IMR-90 (cell line): ENCODE measurements around the gene NAA11. TPM values are rescaled to one million over a fixed set of nuclear protein-coding genes. Genes with fewer than 3 reads are reported as not detected.

Experiments
- ATAC-seq: fragments of 200-7000 bp; cut with Tn5 transposase; 2 replicates; pipeline ENCODE4 v1.9.1; 2020; ENCODE audit warnings: low read depth, mild to moderate bottlenecking, moderate library complexity
- BruUV-seq: library from RNA; stranded (reverse); fragments of 400-500 nt; replicated peaks from 2 replicates; lab custom pipeline; 2021; lab: Mats Ljungman, UMichigan
- CTCF ChIA-PET: fragments of 300-600 bp; formaldehyde crosslinking; extraction: SDS; loops from one replicate; lab custom pipeline; 2021; ENCODE audit warnings: antibody characterized with exemption; lab: Yijun Ruan, JAX
- POLR2A ChIA-PET: fragments of 300-600 bp; sonication (Branson Sonifier 250); formaldehyde crosslinking; loops from one replicate; lab custom pipeline; 2022; ENCODE audit warnings: antibody characterized with exemption; ENCODE audit not compliant: unreplicated experiment; lab: Charles Lee
- DNase-seq: peaks from one replicate; pipeline ENCODE4 v3.0.0; 2013
- H2AFZ ChIP-seq: replicated peaks from 2 replicates; pipeline ENCODE3; 2013; ENCODE audit warnings: low read length, mild to moderate bottlenecking; ENCODE audit not compliant: poor library complexity
- H2AK5ac ChIP-seq: 2 replicates; pipeline ENCODE4 v1.6.1; 2013; ENCODE audit warnings: low read depth, low read length, inconsistent platforms
- H2AK9ac ChIP-seq: replicated peaks from 2 replicates; pipeline ENCODE3; 2013; ENCODE audit warnings: mild to moderate bottlenecking, low read depth, low read length, moderate library complexity; ENCODE audit not compliant: poor library complexity
- H2BK120ac ChIP-seq: 2 replicates; pipeline ENCODE4 v1.6.1; 2013; ENCODE audit warnings: low read depth, low read length, inconsistent platforms
- H2BK15ac ChIP-seq: 3 replicates; pipeline ENCODE4 v1.6.1; 2013; ENCODE audit warnings: low read depth, low read length, inconsistent platforms
- H2BK20ac ChIP-seq: 2 replicates; pipeline ENCODE4 v1.6.1; 2013; ENCODE audit warnings: low read depth, mild to moderate bottlenecking, inconsistent platforms, low read length, moderate library complexity
- H2BK5ac ChIP-seq: 2 replicates; pipeline ENCODE4 v1.6.1; 2013; ENCODE audit warnings: mild to moderate bottlenecking, low read depth, low read length, inconsistent platforms; ENCODE audit not compliant: poor library complexity, severe bottlenecking
- H3K14ac ChIP-seq: replicated peaks from 2 replicates; pipeline ENCODE4 v1.6.1; 2013; ENCODE audit warnings: low read depth, low read length, inconsistent platforms
- H3K18ac ChIP-seq: 2 replicates; pipeline ENCODE4 v1.6.1; 2013; ENCODE audit warnings: low read depth, low read length, control low read depth
- H3K23ac ChIP-seq: 2 replicates; pipeline ENCODE4 v1.6.1; 2013; ENCODE audit warnings: low read depth, low read length, inconsistent platforms
- H3K27ac ChIP-seq: 2 replicates; pipeline ENCODE4 v1.5.1; 2013; ENCODE audit warnings: mild to moderate bottlenecking, control low read depth, low read length; ENCODE audit not compliant: insufficient read depth
- H3K27me3 ChIP-seq: 2 replicates; pipeline ENCODE4 v1.6.1; 2013; ENCODE audit warnings: low read length; ENCODE audit not compliant: control insufficient read depth, insufficient read depth
- H3K36me3 ChIP-seq: 2 replicates; pipeline ENCODE4 v1.6.1; 2013; ENCODE audit warnings: low read length, mixed read lengths; ENCODE audit not compliant: control insufficient read depth, insufficient read depth
- H3K4ac ChIP-seq: 2 replicates; pipeline ENCODE4 v1.6.1; 2013; ENCODE audit warnings: low read depth, low read length, inconsistent platforms
- H3K4me1 ChIP-seq: 2 replicates; pipeline ENCODE4 v1.6.1; 2013; ENCODE audit warnings: low read length, mixed read lengths; ENCODE audit not compliant: control insufficient read depth, insufficient read depth
- H3K4me2 ChIP-seq: 2 replicates; pipeline ENCODE4 v1.6.1; 2013; ENCODE audit warnings: low read depth, mild to moderate bottlenecking, control low read depth, low read length, moderate library complexity
- H3K4me3 ChIP-seq: 2 replicates; pipeline ENCODE4 v1.5.1; 2013; ENCODE audit warnings: low read depth, mild to moderate bottlenecking, control low read depth, low read length, moderate library complexity; ENCODE audit not compliant: insufficient read depth
- H3K56ac ChIP-seq: 2 replicates; pipeline ENCODE4 v1.6.1; 2013; ENCODE audit warnings: low read length, inconsistent platforms; ENCODE audit not compliant: insufficient read depth; ENCODE audit errors: extremely low read depth
- H3K79me1 ChIP-seq, 2 experiments: 2 replicates each; pipeline ENCODE4 v1.6.1; 2013; ENCODE audit warnings: low read length in 2 of 2, inconsistent platforms in 1 of 2, low read depth in 1 of 2
- H3K9ac ChIP-seq: 2 replicates; pipeline ENCODE4 v1.6.1; 2013; ENCODE audit warnings: low read depth, low read length, control low read depth
- H3K9me1 ChIP-seq: 2 replicates; pipeline ENCODE4 v1.6.1; 2013; ENCODE audit warnings: low read length, inconsistent platforms; ENCODE audit not compliant: insufficient read depth
- H3K9me3 ChIP-seq: 2 replicates; pipeline ENCODE4 v1.6.1; 2013; ENCODE audit warnings: low read length; ENCODE audit not compliant: control insufficient read depth, insufficient read depth
- H4K20me1 ChIP-seq: 2 replicates; pipeline ENCODE4 v1.6.1; 2013; ENCODE audit warnings: low read length, inconsistent platforms; ENCODE audit not compliant: insufficient read depth
- H4K5ac ChIP-seq: 2 replicates; pipeline ENCODE4 v1.6.1; 2013; ENCODE audit warnings: mild to moderate bottlenecking, low read depth, low read length, control low read depth
- H4K8ac ChIP-seq, 2 experiments: 2 replicates each; pipeline ENCODE4 v1.6.1; 2013; ENCODE audit warnings: low read depth in 2 of 2, low read length in 2 of 2, control low read depth in 1 of 2, inconsistent platforms in 1 of 2
- H4K91ac ChIP-seq: 2 replicates; pipeline ENCODE4 v1.6.1; 2013; ENCODE audit warnings: low read depth, low read length, inconsistent platforms; ENCODE audit not compliant: insufficient read depth
- BHLHE40 ChIP-seq: fragments of 150-350 bp; IDR thresholded peaks from 2 replicates; pipeline ENCODE4 v1.6.1; 2016; ENCODE audit warnings: mild to moderate bottlenecking, low read depth, low read length
- CEBPB ChIP-seq: IDR thresholded peaks from 2 replicates; pipeline ENCODE4 v1.6.1; 2012; ENCODE audit warnings: low read depth, low read length, improper control_type of control experiment
- CHD1 ChIP-seq: IDR thresholded peaks from 2 replicates; pipeline ENCODE4 v1.6.1; 2012; ENCODE audit warnings: low read depth, low read length, improper control_type of control experiment
- ELK1 ChIP-seq: fragments of 150-350 bp; IDR thresholded peaks from 2 replicates; pipeline ENCODE4 v1.6.1; 2016; ENCODE audit warnings: low read depth, mild to moderate bottlenecking, low read length, moderate library complexity, borderline replicate concordance
- FOS ChIP-seq: fragments of 150-350 bp; IDR thresholded peaks from 2 replicates; pipeline ENCODE4 v1.6.1; 2016; ENCODE audit warnings: low read depth, low read length
- MAFK ChIP-seq: IDR thresholded peaks from 2 replicates; pipeline ENCODE4 v1.6.1; 2012; ENCODE audit warnings: low read depth, low read length, improper control_type of control experiment
- MAZ ChIP-seq: IDR thresholded peaks from 2 replicates; pipeline ENCODE4 v1.6.1; 2012; ENCODE audit warnings: low read depth, mild to moderate bottlenecking, low read length, improper control_type of control experiment, moderate library complexity, borderline replicate concordance
- MXI1 ChIP-seq: IDR thresholded peaks from 2 replicates; pipeline ENCODE4 v1.6.1; 2012; ENCODE audit warnings: low read depth, mild to moderate bottlenecking, low read length, moderate library complexity, borderline replicate concordance
- POLR2A ChIP-seq: IDR thresholded peaks from 2 replicates; pipeline ENCODE4 v1.6.1; 2012; ENCODE audit warnings: mild to moderate bottlenecking, low read depth, low read length
- RAD21 ChIP-seq: IDR thresholded peaks from 2 replicates; pipeline ENCODE4 v1.6.1; 2012; ENCODE audit warnings: low read length, improper control_type of control experiment
- RCOR1 ChIP-seq: IDR thresholded peaks from 2 replicates; pipeline ENCODE4 v1.6.1; 2012; ENCODE audit warnings: mild to moderate bottlenecking, low read length, improper control_type of control experiment; ENCODE audit not compliant: insufficient replicate concordance
- RFX5 ChIP-seq: IDR thresholded peaks from 2 replicates; pipeline ENCODE4 v1.8.0; 2012; ENCODE audit warnings: low read depth, mild to moderate bottlenecking, low read length, moderate library complexity
- USF2 ChIP-seq: fragments of 150-350 bp; IDR thresholded peaks from 2 replicates; pipeline ENCODE4 v1.6.1; 2017; ENCODE audit warnings: mild to moderate bottlenecking, antibody characterized with exemption, low read length, low read depth
- WGBS, 2 experiments: methylation state at CpG; one replicate each; pipeline versions ENCODE4 v1.1.5 to v1.1.7; 2013; ENCODE audit warnings: missing lambda C conversion rate in 2 of 2; ENCODE audit not compliant: insufficient read length in 1 of 2; ENCODE audit errors: extremely low coverage in 2 of 2; 5-methylcytosine and 5-hydroxymethylcytosine counted together
- dilution Hi-C: fragments of 300-500 bp; cut with HindIII; formaldehyde crosslinking; loops from one replicate; pipeline ENCODE4 v1.14.3; 2018; ENCODE audit warnings: low sequenced_read_pairs; ENCODE audit not compliant: unreplicated experiment
- in situ Hi-C: fragments of 300-500 bp; cut with MboI; formaldehyde crosslinking; loops from 3 replicates; pipeline ENCODE4 v1.14.3; 2019; ENCODE audit warnings: low sequenced_read_pairs, inconsistent platforms, mixed read lengths
- intact Hi-C: fragments of 100-400 bp; cut with micrococcal nuclease; formaldehyde crosslinking; loops from 2 replicates; pipeline ENCODE4 v1.10.0; 2022
- polyA plus RNA-seq, 3 experiments: library from polyadenylated mRNA; depleted of rRNA; stranded (reverse); fragments of >200 nt; gene quantifications; 2 replicates each; pipeline ENCODE4 v1.2.3, GENCODE V29; 2012; ENCODE audit warnings: low replicate concordance in 1 of 3
- total RNA-seq: library from RNA; depleted of rRNA; stranded (reverse); fragments of >200 nt; gene quantifications from 2 replicates; pipeline ENCODE4 v1.2.3, GENCODE V29; 2012
- TF ChIP-seq, protein P1 (sequence below): conservative IDR thresholded peaks from 2 replicates; pipeline ENCODE4 v1.5.1; 2012; ENCODE audit warnings: mild to moderate bottlenecking, low read depth, low read length, improper control_type of control experiment

Gene NAA11
- total and polyA plus RNA-seq, 2 of the 4 experiments (the other 2 are of a cell fraction) = not detected

DNA sequence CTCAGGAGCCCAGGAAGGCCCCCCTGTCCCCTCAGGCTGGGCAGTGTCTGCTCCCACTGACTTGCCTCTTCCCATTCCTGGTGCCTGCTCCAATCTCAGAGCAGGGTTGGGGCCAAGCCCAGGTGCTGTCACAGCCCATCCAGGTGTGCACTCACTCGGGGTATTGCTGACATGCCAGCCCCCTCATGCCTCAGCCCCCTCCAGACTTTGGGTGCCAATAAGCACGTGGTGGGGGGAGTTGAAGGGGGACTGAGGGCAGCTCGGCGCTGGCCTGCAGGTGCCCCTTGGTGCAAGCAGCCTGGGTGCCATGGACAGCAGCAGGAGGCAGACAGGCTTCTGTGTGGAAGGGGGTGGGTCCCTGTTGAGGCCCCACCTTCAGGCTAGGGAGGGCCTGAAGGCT is 28.4 kb downstream of the NAA11 start:
- Histone ChIP-seq H3K27ac (no peak overlapping the region), H3K23ac (no peak overlapping the region), H2AFZ (no peak overlapping the region), H3K9me3 (no peaks in the 10 kb centered on the region), H2BK15ac (no peak overlapping the region), H2BK20ac (no peak overlapping the region), H2BK120ac (no peak overlapping the region), H2AK5ac (no peak overlapping the region), H3K9me1 (no peaks in the 10 kb centered on the region), H3K18ac (no peak overlapping the region), H4K5ac (no peak overlapping the region), H3K56ac (no peak overlapping the region), H4K20me1 (no peaks in the 10 kb centered on the region), H3K4me2 (no peak overlapping the region), H4K91ac (no peak overlapping the region), H3K14ac (no peak overlapping the region), H4K8ac (no peak overlapping the region), H2AK9ac (no peak overlapping the region), H3K4ac (no peak overlapping the region), H2BK5ac (no peak overlapping the region), H3K79me1 (no peaks in the 10 kb centered on the region), H3K36me3 (no peaks in the 10 kb centered on the region), H3K27me3 (no peaks in the 10 kb centered on the region), H3K9ac (no peak overlapping the region), H3K4me3 (no peak overlapping the region), H3K4me1 (no peaks in the 10 kb centered on the region)
- dilution Hi-C loops = no loop called here
- no CpG with 5 or more reads among the region's 4 CpGs for WGBS, 2 experiments
- no peak for ATAC-seq
- ChIA-PET POLR2A (no interaction called here), CTCF (no interaction called here)
- intact Hi-C loops = no loop called here
- DNase-seq = no peak
- TF ChIP-seq, protein P1, sequence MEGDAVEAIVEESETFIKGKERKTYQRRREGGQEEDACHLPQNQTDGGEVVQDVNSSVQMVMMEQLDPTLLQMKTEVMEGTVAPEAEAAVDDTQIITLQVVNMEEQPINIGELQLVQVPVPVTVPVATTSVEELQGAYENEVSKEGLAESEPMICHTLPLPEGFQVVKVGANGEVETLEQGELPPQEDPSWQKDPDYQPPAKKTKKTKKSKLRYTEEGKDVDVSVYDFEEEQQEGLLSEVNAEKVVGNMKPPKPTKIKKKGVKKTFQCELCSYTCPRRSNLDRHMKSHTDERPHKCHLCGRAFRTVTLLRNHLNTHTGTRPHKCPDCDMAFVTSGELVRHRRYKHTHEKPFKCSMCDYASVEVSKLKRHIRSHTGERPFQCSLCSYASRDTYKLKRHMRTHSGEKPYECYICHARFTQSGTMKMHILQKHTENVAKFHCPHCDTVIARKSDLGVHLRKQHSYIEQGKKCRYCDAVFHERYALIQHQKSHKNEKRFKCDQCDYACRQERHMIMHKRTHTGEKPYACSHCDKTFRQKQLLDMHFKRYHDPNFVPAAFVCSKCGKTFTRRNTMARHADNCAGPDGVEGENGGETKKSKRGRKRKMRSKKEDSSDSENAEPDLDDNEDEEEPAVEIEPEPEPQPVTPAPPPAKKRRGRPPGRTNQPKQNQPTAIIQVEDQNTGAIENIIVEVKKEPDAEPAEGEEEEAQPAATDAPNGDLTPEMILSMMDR = no peak
- no peak for TF ChIP-seq ELK1
- TF ChIP-seq BHLHE40 = no peak
- TF ChIP-seq MAFK = no peak
- TF ChIP-seq USF2 = no peak
- no peak for TF ChIP-seq RFX5
- no peak for TF ChIP-seq MXI1
- no peak for TF ChIP-seq FOS
- no peak for TF ChIP-seq MAZ
- TF ChIP-seq CHD1 = no peak
- no peak for TF ChIP-seq RCOR1
- no peak for TF ChIP-seq RAD21
- TF ChIP-seq POLR2A = no peak
- no peak for TF ChIP-seq CEBPB
- in situ Hi-C loops = no loop called here
- no TSS peak for BruUV-seq
